H1 (cell line): ENCODE measurements around the gene EPHB1.

Experiments used
- POLR2A ChIP-seq, 2 experiments: IDR thresholded peaks; 1 replicate in 1 of 2; 2 replicates in 1 of 2; pipeline ENCODE4 v1.6.1; 2011; ENCODE audit warnings: low read depth in 2 of 2, low read length in 2 of 2, mild to moderate bottlenecking in 2 of 2; ENCODE audit errors: control extremely low read depth in 1 of 2
- TF ChIP-seq, protein P1 (sequence below): IDR thresholded peaks from 2 replicates; pipeline ENCODE4 v1.6.1; 2012; ENCODE audit warnings: low read length, inconsistent platforms
- TF ChIP-seq, protein P2 (sequence below), 3 experiments: IDR thresholded peaks; 1 replicate in 2 of 3; 2 replicates in 1 of 3; pipeline versions ENCODE4 v1.5.1 to v1.6.1; 2011; ENCODE audit warnings: low read length in 3 of 3, mild to moderate bottlenecking in 3 of 3, inconsistent platforms in 2 of 3, low read depth in 1 of 3, moderate library complexity in 1 of 3; ENCODE audit not compliant: insufficient read depth in 1 of 3; ENCODE audit errors: control extremely low read depth in 1 of 3
- TF ChIP-seq, protein P3 (sequence below): IDR thresholded peaks from 2 replicates; pipeline ENCODE4 v1.6.1; 2012; ENCODE audit warnings: inconsistent platforms

DNA sequence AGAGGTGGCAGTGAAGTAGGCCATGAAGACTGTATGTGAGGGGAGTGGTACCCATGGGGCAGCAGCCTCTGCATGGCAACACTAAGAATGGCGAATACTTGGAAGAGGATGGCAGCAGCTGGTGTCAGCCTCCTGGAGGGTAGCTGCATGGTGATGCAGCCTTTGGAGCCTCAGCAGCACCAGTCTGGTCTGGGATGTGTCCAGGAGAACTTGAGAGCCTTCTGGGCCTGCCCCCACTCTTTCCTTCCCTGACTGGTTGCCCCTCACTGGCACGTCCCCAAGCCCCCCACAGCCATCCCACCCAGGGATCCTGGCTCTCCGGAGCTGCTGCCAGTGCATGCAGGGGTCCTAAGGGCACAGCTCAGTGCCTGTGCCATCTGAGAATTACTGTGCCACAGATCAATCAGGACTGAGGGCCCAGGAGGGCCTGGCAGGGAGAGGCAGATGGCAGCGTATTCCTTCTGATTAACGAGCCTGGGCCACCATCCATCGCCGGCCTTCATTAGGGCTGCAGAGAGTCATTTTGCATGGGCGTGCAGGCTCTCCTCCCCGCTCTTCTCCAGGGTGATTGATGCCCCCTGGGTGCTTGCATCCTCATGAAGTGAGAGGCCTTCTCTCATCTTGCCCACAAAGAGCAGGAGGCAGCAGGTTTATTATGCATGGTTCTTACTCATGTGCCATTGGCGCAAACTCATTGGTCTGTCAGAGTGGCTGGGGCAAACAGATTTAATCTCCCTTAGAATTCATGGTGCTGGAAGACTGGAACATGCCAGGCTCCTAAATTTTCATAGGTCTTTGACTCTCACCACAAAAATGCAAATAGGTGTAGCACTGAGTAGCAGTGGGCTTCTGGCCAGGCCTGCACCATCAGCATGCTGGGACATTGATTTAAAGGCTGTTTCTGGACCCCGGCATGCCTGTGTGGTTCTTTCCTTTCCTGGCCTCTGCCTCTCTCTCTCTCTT is 116.8 kb downstream of the EPHB1 start:
- TF ChIP-seq, protein P1, sequence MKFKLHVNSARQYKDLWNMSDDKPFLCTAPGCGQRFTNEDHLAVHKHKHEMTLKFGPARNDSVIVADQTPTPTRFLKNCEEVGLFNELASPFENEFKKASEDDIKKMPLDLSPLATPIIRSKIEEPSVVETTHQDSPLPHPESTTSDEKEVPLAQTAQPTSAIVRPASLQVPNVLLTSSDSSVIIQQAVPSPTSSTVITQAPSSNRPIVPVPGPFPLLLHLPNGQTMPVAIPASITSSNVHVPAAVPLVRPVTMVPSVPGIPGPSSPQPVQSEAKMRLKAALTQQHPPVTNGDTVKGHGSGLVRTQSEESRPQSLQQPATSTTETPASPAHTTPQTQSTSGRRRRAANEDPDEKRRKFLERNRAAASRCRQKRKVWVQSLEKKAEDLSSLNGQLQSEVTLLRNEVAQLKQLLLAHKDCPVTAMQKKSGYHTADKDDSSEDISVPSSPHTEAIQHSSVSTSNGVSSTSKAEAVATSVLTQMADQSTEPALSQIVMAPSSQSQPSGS, result no peak
- TF ChIP-seq, protein P2, sequence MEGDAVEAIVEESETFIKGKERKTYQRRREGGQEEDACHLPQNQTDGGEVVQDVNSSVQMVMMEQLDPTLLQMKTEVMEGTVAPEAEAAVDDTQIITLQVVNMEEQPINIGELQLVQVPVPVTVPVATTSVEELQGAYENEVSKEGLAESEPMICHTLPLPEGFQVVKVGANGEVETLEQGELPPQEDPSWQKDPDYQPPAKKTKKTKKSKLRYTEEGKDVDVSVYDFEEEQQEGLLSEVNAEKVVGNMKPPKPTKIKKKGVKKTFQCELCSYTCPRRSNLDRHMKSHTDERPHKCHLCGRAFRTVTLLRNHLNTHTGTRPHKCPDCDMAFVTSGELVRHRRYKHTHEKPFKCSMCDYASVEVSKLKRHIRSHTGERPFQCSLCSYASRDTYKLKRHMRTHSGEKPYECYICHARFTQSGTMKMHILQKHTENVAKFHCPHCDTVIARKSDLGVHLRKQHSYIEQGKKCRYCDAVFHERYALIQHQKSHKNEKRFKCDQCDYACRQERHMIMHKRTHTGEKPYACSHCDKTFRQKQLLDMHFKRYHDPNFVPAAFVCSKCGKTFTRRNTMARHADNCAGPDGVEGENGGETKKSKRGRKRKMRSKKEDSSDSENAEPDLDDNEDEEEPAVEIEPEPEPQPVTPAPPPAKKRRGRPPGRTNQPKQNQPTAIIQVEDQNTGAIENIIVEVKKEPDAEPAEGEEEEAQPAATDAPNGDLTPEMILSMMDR (IDR thresholded peaks at IDR 0.05; ENCODE audit: control extremely low read depth in 1 of 3, insufficient read depth in 1 of 3, low read depth in 1 of 3, low read length in 3 of 3), result no peak
- TF ChIP-seq, protein P3, sequence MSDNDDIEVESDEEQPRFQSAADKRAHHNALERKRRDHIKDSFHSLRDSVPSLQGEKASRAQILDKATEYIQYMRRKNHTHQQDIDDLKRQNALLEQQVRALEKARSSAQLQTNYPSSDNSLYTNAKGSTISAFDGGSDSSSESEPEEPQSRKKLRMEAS, result no peak
- no peak for TF ChIP-seq POLR2A (IDR thresholded peaks at IDR 0.05; ENCODE audit: control extremely low read depth in 1 of 2, low read depth in 2 of 2, low read length in 2 of 2)
